SK-N-SH (cell line): ENCODE measurements around the gene VPS35. TPM values are rescaled to one million over a fixed set of nuclear protein-coding genes. Genes with fewer than 3 reads are reported as not detected.
A peak's percentile ranks its signal among the peaks of the same experiment; 100 is the strongest.

Experiments
- CTCF ChIA-PET: fragments of 300-600, 350-600 bp; formaldehyde crosslinking; extraction: SDS; loops from one replicate; lab custom pipeline; 2021; lab: Yijun Ruan, JAX
- POLR2A ChIA-PET: fragments of 350-600 bp; sonication (Branson Sonifier 250); formaldehyde crosslinking; extraction: SDS; loops from one replicate; lab custom pipeline; 2020; ENCODE audit warnings: antibody characterized with exemption, inconsistent platforms; lab: Yijun Ruan, JAX
- DNase-seq: peaks from one replicate; pipeline ENCODE4 v3.0.0; 2012
- H2AFZ ChIP-seq: fragments of 200-600 bp; sonication (generic); 2 replicates; pipeline ENCODE4 v1.8.1; 2016; ENCODE audit warnings: antibody characterized with exemption, mild to moderate bottlenecking, low read depth
- H3F3A ChIP-seq: fragments of 200-600 bp; sonication (generic); replicated peaks from 2 replicates; pipeline ENCODE3; 2016; ENCODE audit warnings: antibody characterized with exemption, mild to moderate bottlenecking; ENCODE audit not compliant: insufficient read depth
- H3K27ac ChIP-seq, 2 experiments: fragments of 200-500 bp in 1 of 2; fragments of 200-600 bp in 1 of 2; sonication (Bioruptor generic) in 1 of 2; sonication (generic), shearing (Covaris generic) in 1 of 2; 2 replicates each; pipeline versions ENCODE4 v1.5.1 to v1.6.1; 2014 to 2016; ENCODE audit warnings: low read depth in 2 of 2, inconsistent platforms in 1 of 2, low read length in 1 of 2, mild to moderate bottlenecking in 1 of 2, mixed read lengths in 1 of 2
- H3K27me3 ChIP-seq: fragments of 200-600 bp; sonication (generic), shearing (Covaris generic); 2 replicates; pipeline ENCODE4 v1.6.1; 2016; ENCODE audit warnings: mixed run types; ENCODE audit not compliant: insufficient read depth
- H3K36me3 ChIP-seq, 2 experiments: fragments of 200-500 bp in 1 of 2; fragments of 200-600 bp in 1 of 2; sonication (Bioruptor generic) in 1 of 2; sonication (generic) in 1 of 2; replicated peaks in 1 of 2; 2 replicates each; pipeline versions ENCODE3 to v1.5.1; 2014 to 2016; ENCODE audit warnings: low read length in 1 of 2, mild to moderate bottlenecking in 1 of 2; ENCODE audit not compliant: insufficient read depth in 2 of 2, control insufficient read depth in 1 of 2
- H3K4me1 ChIP-seq, 2 experiments: fragments of 200-500 bp in 1 of 2; fragments of 200-600 bp in 1 of 2; sonication (Bioruptor generic) in 1 of 2; sonication (generic), shearing (Covaris generic) in 1 of 2; 2 replicates each; pipeline versions ENCODE4 v1.5.1 to v1.6.1; 2014 to 2016; ENCODE audit warnings: low read depth in 1 of 2, low read length in 1 of 2, mixed run types in 1 of 2; ENCODE audit not compliant: insufficient read depth in 2 of 2, control insufficient read depth in 1 of 2
- H3K4me2 ChIP-seq: fragments of 200-600 bp; sonication (generic), shearing (Covaris generic); 2 replicates; pipeline ENCODE4 v1.6.1; 2017; ENCODE audit warnings: mixed run types
- H3K4me3 ChIP-seq, 2 experiments: fragments of 200-500 bp in 1 of 2; fragments of 200-600 bp in 1 of 2; sonication (Bioruptor generic) in 1 of 2; sonication (generic), shearing (Covaris generic) in 1 of 2; 2 replicates each; pipeline versions ENCODE4 v1.5.1 to v1.8.1; 2014 to 2016; ENCODE audit warnings: low read depth in 2 of 2, inconsistent platforms in 1 of 2, low read length in 1 of 2, mild to moderate bottlenecking in 1 of 2, mixed read lengths in 1 of 2, moderate library complexity in 1 of 2
- H3K79me2 ChIP-seq: fragments of 200-600 bp; sonication (generic); 2 replicates; pipeline ENCODE4 v1.8.1; 2017; ENCODE audit warnings: mild to moderate bottlenecking; ENCODE audit not compliant: insufficient read depth
- H3K9ac ChIP-seq: fragments of 200-600 bp; sonication (generic); 2 replicates; pipeline ENCODE4 v1.6.1; 2017; ENCODE audit warnings: mixed run types
- H3K9me2 ChIP-seq: fragments of 200-600 bp; sonication (generic); 2 replicates; pipeline ENCODE4 v1.6.1; 2017; ENCODE audit warnings: mixed run types
- H3K9me3 ChIP-seq: fragments of 200-600 bp; sonication (generic); 2 replicates; pipeline ENCODE4 v1.6.1; 2017; ENCODE audit warnings: mixed run types, mild to moderate bottlenecking, moderate library complexity
- H4K20me1 ChIP-seq: fragments of 200-600 bp; sonication (generic); 2 replicates; pipeline ENCODE4 v1.6.1; 2017; ENCODE audit warnings: mild to moderate bottlenecking, mixed run types; ENCODE audit not compliant: insufficient read depth
- RAD21 ChIP-seq: IDR thresholded peaks from 2 replicates; pipeline ENCODE4 v1.6.1; 2012; ENCODE audit warnings: mild to moderate bottlenecking, low read length
- RXRA ChIP-seq: IDR thresholded peaks from 2 replicates; pipeline ENCODE4 v1.4.0; 2012; ENCODE audit warnings: low read depth, mild to moderate bottlenecking, borderline replicate concordance
- TEAD4 ChIP-seq: IDR thresholded peaks from 2 replicates; pipeline ENCODE4 v1.4.0; 2012; ENCODE audit warnings: mild to moderate bottlenecking, borderline replicate concordance; ENCODE audit not compliant: insufficient read depth
- USF1 ChIP-seq: IDR thresholded peaks from 2 replicates; pipeline ENCODE4 v1.4.0; 2012; ENCODE audit warnings: low read depth, borderline replicate concordance
- ZBTB33 ChIP-seq: IDR thresholded peaks from 2 replicates; pipeline ENCODE4 v1.4.0; 2012; ENCODE audit warnings: low read depth, borderline replicate concordance
- WGBS: methylation state at CpG from one replicate; pipeline ENCODE4 v1.1.6; 2017; ENCODE audit warnings: low lambda C conversion rate; 5-methylcytosine and 5-hydroxymethylcytosine counted together
- polyA plus RNA-seq, 3 experiments: library from polyadenylated mRNA; depleted of rRNA; stranded (reverse); fragments of >200 nt; gene quantifications; 2 replicates each; pipeline ENCODE4 v1.2.3, GENCODE V29; 2012
- TF ChIP-seq, protein P1 (sequence below): IDR thresholded peaks from 2 replicates; pipeline ENCODE4; 2012
- TF ChIP-seq, protein P2 (sequence below): fragments of 200-600 bp; sonication (generic); IDR thresholded peaks from 2 replicates; pipeline ENCODE4 v1.6.1; 2017; ENCODE audit warnings: antibody characterized with exemption, mild to moderate bottlenecking, moderate library complexity

Gene VPS35
- polyA plus RNA-seq, 1 of the 3 experiments (the other 2 are of a cell fraction): 17.5 TPM

GRCh38 chr16:46649588-46650253, 39.3 kb downstream of the VPS35 start:
- no peaks in the 10 kb centered on the region for H3K36me3 ChIP-seq
- H3K4me1 ChIP-seq: no peaks in the 10 kb centered on the region
- H2AFZ ChIP-seq: no peak overlapping the region
- H3K79me2 ChIP-seq: no peaks in the 10 kb centered on the region
- H4K20me1 ChIP-seq: no peaks in the 10 kb centered on the region
- no peak overlapping the region for H3K27ac ChIP-seq
- H3K4me3 ChIP-seq: no peak overlapping the region
- 91% methylated on average over 16 of the region's 27 CpGs for WGBS
- H3K27me3 ChIP-seq: no peaks in the 10 kb centered on the region
- no peak for DNase-seq
- CTCF ChIA-PET: interaction anchor here (1.1 kb wide), 1 partner anchor 24 kb away, joined by 3 read pairs; no protein-coding TSS in a partner anchor
- no peaks in the 10 kb centered on the region for H3F3A ChIP-seq
- H3K9me3 ChIP-seq: no peaks in the 10 kb centered on the region
- H3K9ac ChIP-seq: no peak overlapping the region
- no peak overlapping the region for H3K4me2 ChIP-seq
- TF ChIP-seq ZBTB33 (no peak), RAD21 (no peak), RXRA (no peak), TEAD4 (no peak)
- TF ChIP-seq, protein P1, sequence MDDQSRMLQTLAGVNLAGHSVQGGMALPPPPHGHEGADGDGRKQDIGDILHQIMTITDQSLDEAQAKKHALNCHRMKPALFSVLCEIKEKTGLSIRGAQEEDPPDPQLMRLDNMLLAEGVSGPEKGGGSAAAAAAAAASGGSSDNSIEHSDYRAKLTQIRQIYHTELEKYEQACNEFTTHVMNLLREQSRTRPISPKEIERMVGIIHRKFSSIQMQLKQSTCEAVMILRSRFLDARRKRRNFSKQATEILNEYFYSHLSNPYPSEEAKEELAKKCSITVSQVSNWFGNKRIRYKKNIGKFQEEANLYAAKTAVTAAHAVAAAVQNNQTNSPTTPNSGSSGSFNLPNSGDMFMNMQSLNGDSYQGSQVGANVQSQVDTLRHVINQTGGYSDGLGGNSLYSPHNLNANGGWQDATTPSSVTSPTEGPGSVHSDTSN: no peak
- POLR2A ChIA-PET: no interaction called here
- no peaks in the 10 kb centered on the region for H3K9me2 ChIP-seq

DNA sequence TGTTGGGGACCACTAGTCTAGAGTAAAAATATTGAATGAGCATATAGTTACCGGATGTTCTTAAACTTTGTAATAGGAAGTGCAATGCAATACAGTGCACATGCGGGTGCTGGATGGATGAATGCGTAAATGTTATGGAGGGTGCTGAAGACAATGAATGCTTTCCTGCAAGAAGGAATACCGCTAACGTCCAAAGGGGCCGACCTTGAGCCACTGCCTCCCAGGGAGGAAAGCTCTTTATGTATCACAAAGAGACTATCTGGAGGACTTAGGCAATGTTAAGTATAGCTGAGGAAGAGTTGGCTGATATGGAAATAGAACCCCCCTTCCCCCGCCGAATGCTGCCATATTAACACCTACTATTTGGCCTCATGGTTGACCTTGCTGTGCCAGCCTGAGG, 40.3 kb downstream of the VPS35 start:
- no peak overlapping the region for H2AFZ ChIP-seq
- no peak for TF ChIP-seq USF1
- TF ChIP-seq, protein P2, sequence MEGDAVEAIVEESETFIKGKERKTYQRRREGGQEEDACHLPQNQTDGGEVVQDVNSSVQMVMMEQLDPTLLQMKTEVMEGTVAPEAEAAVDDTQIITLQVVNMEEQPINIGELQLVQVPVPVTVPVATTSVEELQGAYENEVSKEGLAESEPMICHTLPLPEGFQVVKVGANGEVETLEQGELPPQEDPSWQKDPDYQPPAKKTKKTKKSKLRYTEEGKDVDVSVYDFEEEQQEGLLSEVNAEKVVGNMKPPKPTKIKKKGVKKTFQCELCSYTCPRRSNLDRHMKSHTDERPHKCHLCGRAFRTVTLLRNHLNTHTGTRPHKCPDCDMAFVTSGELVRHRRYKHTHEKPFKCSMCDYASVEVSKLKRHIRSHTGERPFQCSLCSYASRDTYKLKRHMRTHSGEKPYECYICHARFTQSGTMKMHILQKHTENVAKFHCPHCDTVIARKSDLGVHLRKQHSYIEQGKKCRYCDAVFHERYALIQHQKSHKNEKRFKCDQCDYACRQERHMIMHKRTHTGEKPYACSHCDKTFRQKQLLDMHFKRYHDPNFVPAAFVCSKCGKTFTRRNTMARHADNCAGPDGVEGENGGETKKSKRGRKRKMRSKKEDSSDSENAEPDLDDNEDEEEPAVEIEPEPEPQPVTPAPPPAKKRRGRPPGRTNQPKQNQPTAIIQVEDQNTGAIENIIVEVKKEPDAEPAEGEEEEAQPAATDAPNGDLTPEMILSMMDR: peak; percentile 14; the same call in 1 of the 2 replicates
- no peak overlapping the region for H3K27ac ChIP-seq
- H3K9me3 ChIP-seq: no peaks in the 10 kb centered on the region
- no peaks in the 10 kb centered on the region for H3K9me2 ChIP-seq
- no peaks in the 10 kb centered on the region for H3F3A ChIP-seq
- no peaks in the 10 kb centered on the region for H3K4me1 ChIP-seq
- no peak overlapping the region for H3K9ac ChIP-seq
- POLR2A ChIA-PET: no interaction called here
- H4K20me1 ChIP-seq: no peaks in the 10 kb centered on the region
- no peaks in the 10 kb centered on the region for H3K27me3 ChIP-seq
- no peaks in the 10 kb centered on the region for H3K79me2 ChIP-seq
- no peaks in the 10 kb centered on the region for H3K36me3 ChIP-seq
- 74% methylated on average over 6 of the region's 8 CpGs for WGBS
- H3K4me2 ChIP-seq: no peak overlapping the region
- no peak overlapping the region for H3K4me3 ChIP-seq
- CTCF ChIA-PET: no interaction called here
- DNase-seq: no peak
